SK-N-SH (cell line): ENCODE data around the gene DGKI. TPM values are rescaled to one million over a fixed set of nuclear protein-coding genes. Genes with fewer than 3 reads are reported as not detected.

Experiments
- CTCF ChIA-PET: fragments of 300-600, 350-600 bp; formaldehyde crosslinking; extraction: SDS; loops from one replicate; lab custom pipeline; 2021; lab: Yijun Ruan, JAX
- POLR2A ChIA-PET: fragments of 350-600 bp; sonication (Branson Sonifier 250); formaldehyde crosslinking; extraction: SDS; loops from one replicate; lab custom pipeline; 2020; ENCODE audit warnings: antibody characterized with exemption, inconsistent platforms; lab: Yijun Ruan, JAX
- DNase-seq: peaks from one replicate; pipeline ENCODE4 v3.0.0; 2012
- H2AFZ ChIP-seq: fragments of 200-600 bp; sonication (generic); 2 replicates; pipeline ENCODE4 v1.8.1; 2016; ENCODE audit warnings: antibody characterized with exemption, mild to moderate bottlenecking, low read depth
- H3F3A ChIP-seq: fragments of 200-600 bp; sonication (generic); replicated peaks from 2 replicates; pipeline ENCODE3; 2016; ENCODE audit warnings: antibody characterized with exemption, mild to moderate bottlenecking; ENCODE audit not compliant: insufficient read depth
- H3K27ac ChIP-seq, 2 experiments: fragments of 200-500 bp in 1 of 2; fragments of 200-600 bp in 1 of 2; sonication (Bioruptor generic) in 1 of 2; sonication (generic), shearing (Covaris generic) in 1 of 2; 2 replicates each; pipeline versions ENCODE4 v1.5.1 to v1.6.1; 2014 to 2016; ENCODE audit warnings: low read depth in 2 of 2, inconsistent platforms in 1 of 2, low read length in 1 of 2, mild to moderate bottlenecking in 1 of 2, mixed read lengths in 1 of 2
- H3K27me3 ChIP-seq: fragments of 200-600 bp; sonication (generic), shearing (Covaris generic); 2 replicates; pipeline ENCODE4 v1.6.1; 2016; ENCODE audit warnings: mixed run types; ENCODE audit not compliant: insufficient read depth
- H3K36me3 ChIP-seq, 2 experiments: fragments of 200-500 bp in 1 of 2; fragments of 200-600 bp in 1 of 2; sonication (Bioruptor generic) in 1 of 2; sonication (generic) in 1 of 2; replicated peaks in 1 of 2; 2 replicates each; pipeline versions ENCODE3 to v1.5.1; 2014 to 2016; ENCODE audit warnings: low read length in 1 of 2, mild to moderate bottlenecking in 1 of 2; ENCODE audit not compliant: insufficient read depth in 2 of 2, control insufficient read depth in 1 of 2
- H3K4me1 ChIP-seq, 2 experiments: fragments of 200-500 bp in 1 of 2; fragments of 200-600 bp in 1 of 2; sonication (Bioruptor generic) in 1 of 2; sonication (generic), shearing (Covaris generic) in 1 of 2; 2 replicates each; pipeline versions ENCODE4 v1.5.1 to v1.6.1; 2014 to 2016; ENCODE audit warnings: low read depth in 1 of 2, low read length in 1 of 2, mixed run types in 1 of 2; ENCODE audit not compliant: insufficient read depth in 2 of 2, control insufficient read depth in 1 of 2
- H3K4me2 ChIP-seq: fragments of 200-600 bp; sonication (generic), shearing (Covaris generic); 2 replicates; pipeline ENCODE4 v1.6.1; 2017; ENCODE audit warnings: mixed run types
- H3K4me3 ChIP-seq, 2 experiments: fragments of 200-500 bp in 1 of 2; fragments of 200-600 bp in 1 of 2; sonication (Bioruptor generic) in 1 of 2; sonication (generic), shearing (Covaris generic) in 1 of 2; 2 replicates each; pipeline versions ENCODE4 v1.5.1 to v1.8.1; 2014 to 2016; ENCODE audit warnings: low read depth in 2 of 2, inconsistent platforms in 1 of 2, low read length in 1 of 2, mild to moderate bottlenecking in 1 of 2, mixed read lengths in 1 of 2, moderate library complexity in 1 of 2
- H3K79me2 ChIP-seq: fragments of 200-600 bp; sonication (generic); 2 replicates; pipeline ENCODE4 v1.8.1; 2017; ENCODE audit warnings: mild to moderate bottlenecking; ENCODE audit not compliant: insufficient read depth
- H3K9ac ChIP-seq: fragments of 200-600 bp; sonication (generic); 2 replicates; pipeline ENCODE4 v1.6.1; 2017; ENCODE audit warnings: mixed run types
- H3K9me2 ChIP-seq: fragments of 200-600 bp; sonication (generic); 2 replicates; pipeline ENCODE4 v1.6.1; 2017; ENCODE audit warnings: mixed run types
- H3K9me3 ChIP-seq: fragments of 200-600 bp; sonication (generic); 2 replicates; pipeline ENCODE4 v1.6.1; 2017; ENCODE audit warnings: mixed run types, mild to moderate bottlenecking, moderate library complexity
- H4K20me1 ChIP-seq: fragments of 200-600 bp; sonication (generic); 2 replicates; pipeline ENCODE4 v1.6.1; 2017; ENCODE audit warnings: mild to moderate bottlenecking, mixed run types; ENCODE audit not compliant: insufficient read depth
- EP300 ChIP-seq, 2 experiments: IDR thresholded peaks; 2 replicates each; pipeline versions ENCODE4 v1.4.0 to v1.6.1; 2012; ENCODE audit warnings: borderline replicate concordance in 1 of 2, low read depth in 1 of 2, low read length in 1 of 2
- EZH2phosphoT487 ChIP-seq: fragments of 200-600 bp; sonication (generic); IDR thresholded peaks from 2 replicates; pipeline ENCODE4 v1.6.1; 2017; ENCODE audit warnings: low read depth, mixed run types, mild to moderate bottlenecking, antibody characterized with exemption, moderate library complexity, borderline replicate concordance
- FOSL2 ChIP-seq: IDR thresholded peaks from 2 replicates; pipeline ENCODE4 v1.4.0; 2012; ENCODE audit warnings: low read depth, mild to moderate bottlenecking, moderate library complexity, borderline replicate concordance
- FOXJ3 ChIP-seq: sonication (generic); formaldehyde crosslinking; IDR thresholded peaks from 2 replicates; pipeline ENCODE4 v1.5.1; 2020; ENCODE audit warnings: mild to moderate bottlenecking, missing genetic modification reagents
- FOXM1 ChIP-seq: IDR thresholded peaks from 2 replicates; pipeline ENCODE4 v1.4.0; 2012; ENCODE audit warnings: low read depth, mild to moderate bottlenecking
- GABPA ChIP-seq: IDR thresholded peaks from 2 replicates; pipeline ENCODE4 v1.4.0; 2012; ENCODE audit warnings: low read depth, mild to moderate bottlenecking
- GATA2 ChIP-seq: sonication (generic); formaldehyde crosslinking; IDR thresholded peaks from 2 replicates; pipeline ENCODE4 v1.5.0; 2020; ENCODE audit warnings: mild to moderate bottlenecking, missing genetic modification reagents
- MAX ChIP-seq: IDR thresholded peaks from 2 replicates; pipeline ENCODE4 v1.4.0; 2012; ENCODE audit warnings: low read depth
- MEF2A ChIP-seq: IDR thresholded peaks from 2 replicates; pipeline ENCODE4 v1.4.0; 2012; ENCODE audit warnings: low read depth, borderline replicate concordance
- MXI1 ChIP-seq: IDR thresholded peaks from 2 replicates; pipeline ENCODE4 v1.6.1; 2012; ENCODE audit warnings: mild to moderate bottlenecking, low read depth, low read length, improper control_type of control experiment
- NFIC ChIP-seq: IDR thresholded peaks from 2 replicates; pipeline ENCODE4 v1.4.0; 2012; ENCODE audit warnings: borderline replicate concordance
- POLR2AphosphoS5 ChIP-seq: IDR thresholded peaks from 2 replicates; pipeline ENCODE4 v1.6.1; 2012; ENCODE audit warnings: low read depth, low read length
- RCOR1 ChIP-seq: fragments of 150-350 bp; IDR thresholded peaks from 2 replicates; pipeline ENCODE4 v1.6.1; 2017; ENCODE audit warnings: antibody characterized with exemption, low read length
- RFX5 ChIP-seq: IDR thresholded peaks from 2 replicates; pipeline ENCODE4 v1.6.1; 2012; ENCODE audit warnings: mild to moderate bottlenecking, improper control_type of control experiment, low read length
- TAF1 ChIP-seq: IDR thresholded peaks from 2 replicates; pipeline ENCODE4 v1.6.1; 2012; ENCODE audit warnings: low read depth, mild to moderate bottlenecking, low read length, moderate library complexity, borderline replicate concordance
- TCF12 ChIP-seq: IDR thresholded peaks from 2 replicates; pipeline ENCODE4 v1.4.0; 2012
- USF1 ChIP-seq: IDR thresholded peaks from 2 replicates; pipeline ENCODE4 v1.4.0; 2012; ENCODE audit warnings: low read depth, borderline replicate concordance
- YY1 ChIP-seq: IDR thresholded peaks from 2 replicates; pipeline ENCODE4 v1.4.0; 2012; ENCODE audit warnings: low read depth, mild to moderate bottlenecking
- ZBTB33 ChIP-seq: IDR thresholded peaks from 2 replicates; pipeline ENCODE4 v1.4.0; 2012; ENCODE audit warnings: low read depth, borderline replicate concordance
- WGBS: methylation state at CpG from one replicate; pipeline ENCODE4 v1.1.6; 2017; ENCODE audit warnings: low lambda C conversion rate; 5-methylcytosine and 5-hydroxymethylcytosine counted together
- polyA plus RNA-seq, 3 experiments: library from polyadenylated mRNA; depleted of rRNA; stranded (reverse); fragments of >200 nt; gene quantifications; 2 replicates each; pipeline ENCODE4 v1.2.3, GENCODE V29; 2012

The DGKI gene
- polyA plus RNA-seq, 1 of the 3 experiments (the other 2 are of a cell fraction): 1.3 TPM

GRCh38 chr7:137506031-137506430 lies 340.7 kb downstream of the DGKI start:
- TF ChIP-seq FOXJ3 (CRISPR knock-in tag) (no peak), YY1 (no peak), MAX (no peak), RCOR1 (no peak), FOXM1 (no peak), ZBTB33 (no peak), GABPA (no peak), FOSL2 (no peak), GATA2 (no peak), EZH2phosphoT487 (no peak), MXI1 (no peak), NFIC (no peak), USF1 (no peak), EP300 (IDR thresholded peaks at IDR 0.05; ENCODE audit: borderline replicate concordance in 1 of 2, low read depth in 1 of 2, low read length in 1 of 2) (no peak), TCF12 (no peak)
- TF ChIP-seq, all 33 proteins: peak for 0
- peaks cover 10% of the 10 kb centered on the region for H3F3A ChIP-seq
- H3K27me3 ChIP-seq: no peaks in the 10 kb centered on the region
- H2AFZ ChIP-seq: no peak overlapping the region
- no peaks in the 10 kb centered on the region for H3K9me2 ChIP-seq
- no peaks in the 10 kb centered on the region for H4K20me1 ChIP-seq
- H3K4me1 ChIP-seq: peaks cover 0 to 9% of the 10 kb centered on the region in 2 experiments; a peak in 3 of 4 replicates
- H3K4me2 ChIP-seq: no peak overlapping the region
- ChIA-PET CTCF (no interaction called here), POLR2A (no interaction called here)
- no peak overlapping the region for H3K9ac ChIP-seq
- no peaks in the 10 kb centered on the region for H3K79me2 ChIP-seq
- peaks cover 0 to 12% of the 10 kb centered on the region in 2 experiments for H3K36me3 ChIP-seq
- H3K9me3 ChIP-seq: no peaks in the 10 kb centered on the region
- no peak for DNase-seq
- H3K4me3 ChIP-seq: no peak overlapping the region
- H3K27ac ChIP-seq: no peak overlapping the region
- WGBS: 69% methylated on average over 3 of the region's 3 CpGs

GRCh38 chr7:137501562-137501961 lies 345.2 kb downstream of the DGKI start:
- Histone ChIP-seq H3K9me2 (no peaks in the 10 kb centered on the region), H4K20me1 (no peaks in the 10 kb centered on the region), H2AFZ (no peak overlapping the region), H3K4me3 (no peak overlapping the region), H3F3A (no peaks in the 10 kb centered on the region), H3K9me3 (no peaks in the 10 kb centered on the region), H3K27me3 (no peaks in the 10 kb centered on the region), H3K9ac (no peak overlapping the region), H3K36me3 (peaks cover 0 to 14% of the 10 kb centered on the region in 2 experiments), H3K4me1 (no peaks in the 10 kb centered on the region), H3K27ac (no peak overlapping the region), H3K79me2 (no peaks in the 10 kb centered on the region), H3K4me2 (no peak overlapping the region)
- 77% methylated on average over 2 of the region's 2 CpGs for WGBS
- DNase-seq: no peak
- TF ChIP-seq FOXJ3 (CRISPR knock-in tag) (no peak), USF1 (no peak), EZH2phosphoT487 (no peak), TAF1 (no peak), MXI1 (no peak), RFX5 (no peak), YY1 (no peak), MEF2A (no peak), GATA2 (no peak), POLR2AphosphoS5 (no peak)
- POLR2A ChIA-PET: no interaction called here
- CTCF ChIA-PET: no interaction called here
